ENCODE data around the gene PDXK.

PDXK gene

GRCh38 chr21:43733529-43734071, 14.7 kb downstream of the PDXK start:
- no peak overlapping the region for H3K4me3 ChIP-seq (ENCODE audit: low read length)
- no peak for DNase-seq (ENCODE audit: low read depth)
- TF ChIP-seq CTCF (conservative IDR thresholded peaks at IDR 0.05; ENCODE audit: low read depth, low read length) = no peak

DNA sequence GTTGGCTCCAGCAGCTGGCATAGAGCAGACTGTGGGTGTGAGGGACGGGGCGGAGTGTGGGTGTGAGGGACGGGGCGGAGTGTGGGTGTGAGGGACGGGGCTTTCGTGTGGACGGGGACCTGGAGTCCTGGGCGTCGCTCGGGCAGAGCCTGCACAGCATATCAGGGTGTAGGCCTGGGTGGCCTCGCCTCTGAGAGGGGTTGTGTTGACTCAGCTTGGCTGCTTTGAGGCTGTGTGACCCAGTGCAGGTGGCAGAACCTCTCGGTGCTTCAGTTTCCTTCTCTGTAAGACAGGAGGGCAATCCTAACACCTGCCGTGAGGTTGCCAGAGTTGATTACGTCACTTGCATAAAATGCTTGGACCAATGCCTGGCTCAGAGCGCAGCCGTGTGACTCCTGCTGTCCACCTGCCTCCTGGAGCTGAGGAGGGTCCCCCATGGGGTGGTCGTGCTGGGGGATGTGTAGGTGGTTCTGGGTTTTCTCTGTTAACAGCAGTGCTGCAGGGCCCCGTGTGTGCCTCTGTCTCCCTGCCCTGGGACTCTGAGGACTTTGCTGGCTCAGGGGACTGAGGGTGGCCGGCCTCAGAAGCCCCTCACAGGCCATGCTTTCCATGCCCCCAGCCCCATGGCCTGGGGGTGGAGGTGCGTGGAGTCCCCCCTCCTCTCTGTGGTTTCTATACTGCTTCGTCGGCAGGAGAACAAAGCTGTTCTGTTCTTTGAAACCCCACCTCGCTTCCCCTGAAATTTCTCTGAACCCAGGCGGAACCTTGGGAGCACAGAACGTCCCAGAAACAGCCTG, 15.4 kb downstream of the PDXK start:
- no peak for DNase-seq (ENCODE audit: low read depth)
- TF ChIP-seq CTCF (conservative IDR thresholded peaks at IDR 0.05; ENCODE audit: low read depth, low read length) = no peak

GRCh38 chr21:43734928-43735229, 15.9 kb downstream of the PDXK start:
- no peak for DNase-seq (ENCODE audit: low read depth)
- TF ChIP-seq CTCF (conservative IDR thresholded peaks at IDR 0.05; ENCODE audit: low read depth, low read length) = no peak
- H3K4me3 ChIP-seq (ENCODE audit: low read length) = no peak overlapping the region

More for the DNA sequence above, 15.4 kb downstream of the PDXK start:
- no peak overlapping the region for H3K4me3 ChIP-seq (ENCODE audit: low read length)

DNA sequence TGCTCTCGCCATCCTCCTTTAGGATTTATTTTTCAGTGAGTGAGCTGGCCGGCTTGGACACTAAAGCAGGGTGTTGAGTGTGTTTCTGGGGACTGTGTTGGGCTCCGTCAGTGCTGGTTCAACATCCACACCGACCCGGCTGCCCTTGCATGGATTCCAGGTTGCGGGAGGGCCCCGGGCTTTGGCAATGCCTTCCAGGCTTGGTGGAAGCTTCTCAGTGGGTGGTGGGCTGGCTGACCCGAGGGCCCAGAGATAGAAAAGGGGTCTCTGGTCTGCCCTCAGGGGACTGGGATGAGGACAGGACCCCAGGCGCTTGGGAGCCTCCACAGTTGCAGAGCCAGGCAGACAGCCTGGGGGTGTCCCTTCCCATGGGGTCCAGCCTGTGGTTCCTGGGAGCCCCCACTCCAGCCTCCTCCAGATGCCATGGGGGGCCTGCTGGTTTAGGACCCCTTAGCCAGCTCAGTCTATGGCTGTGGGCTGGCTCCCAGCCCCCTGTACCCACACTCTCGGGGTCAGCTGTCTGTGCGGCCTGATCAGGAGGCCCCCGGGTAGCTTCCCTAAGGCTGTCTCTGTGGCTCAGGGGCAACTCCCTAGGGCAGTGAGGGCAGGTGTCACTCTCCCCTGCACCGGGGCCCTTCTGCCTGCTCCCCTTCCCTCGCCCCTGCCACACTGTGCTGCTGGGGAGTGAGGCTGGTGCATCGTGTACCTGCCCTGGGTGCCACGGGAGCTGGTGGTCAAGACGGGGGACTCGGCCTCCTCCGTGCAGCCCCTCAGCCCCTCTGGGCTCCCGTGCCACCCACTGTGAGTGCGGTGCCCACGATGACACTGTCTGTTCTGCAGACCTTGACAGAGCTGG, 16.5 kb downstream of the PDXK start:
- TF ChIP-seq CTCF (conservative IDR thresholded peaks at IDR 0.05; ENCODE audit: low read depth, low read length) = no peak
- no peak overlapping the region for H3K4me3 ChIP-seq (ENCODE audit: low read length)
- DNase-seq (ENCODE audit: low read depth) = no peak

DNA sequence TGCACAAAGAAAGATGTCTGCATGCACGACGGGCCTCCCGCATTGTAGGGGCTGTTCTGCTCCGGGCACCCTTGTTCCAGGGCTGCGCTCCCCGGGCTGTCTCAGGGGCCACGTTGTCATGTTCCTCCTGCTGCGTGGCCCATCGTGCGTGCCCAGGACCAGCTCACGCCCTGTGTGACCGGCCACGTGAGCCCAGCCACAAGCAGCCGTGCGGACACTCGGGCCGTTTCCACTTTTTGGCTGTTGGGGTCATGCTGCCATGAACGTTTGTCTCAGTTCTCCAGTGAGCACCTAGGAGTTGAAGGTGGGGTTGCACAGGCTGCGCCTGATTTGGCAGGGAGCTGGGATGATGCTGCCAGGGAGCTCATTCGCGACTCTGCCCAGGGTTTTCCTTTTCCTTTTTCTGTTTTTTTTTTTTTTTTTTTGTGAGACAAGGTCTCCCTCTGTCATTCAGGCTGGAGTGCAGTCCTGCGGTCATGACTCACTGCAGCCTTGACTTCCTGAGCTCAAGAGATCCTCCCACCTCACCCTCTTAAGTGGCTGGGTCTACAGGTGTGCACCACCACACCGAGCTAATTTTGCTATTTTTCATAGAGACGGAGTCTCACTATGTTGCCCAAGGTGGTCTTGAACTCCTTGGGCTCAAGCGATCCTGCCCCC, 17.4 kb downstream of the PDXK start:
- no peak for DNase-seq (ENCODE audit: low read depth)
- TF ChIP-seq CTCF (conservative IDR thresholded peaks at IDR 0.05; ENCODE audit: low read depth, low read length) = no peak
- no peak overlapping the region for H3K4me3 ChIP-seq (ENCODE audit: low read length)

DNA sequence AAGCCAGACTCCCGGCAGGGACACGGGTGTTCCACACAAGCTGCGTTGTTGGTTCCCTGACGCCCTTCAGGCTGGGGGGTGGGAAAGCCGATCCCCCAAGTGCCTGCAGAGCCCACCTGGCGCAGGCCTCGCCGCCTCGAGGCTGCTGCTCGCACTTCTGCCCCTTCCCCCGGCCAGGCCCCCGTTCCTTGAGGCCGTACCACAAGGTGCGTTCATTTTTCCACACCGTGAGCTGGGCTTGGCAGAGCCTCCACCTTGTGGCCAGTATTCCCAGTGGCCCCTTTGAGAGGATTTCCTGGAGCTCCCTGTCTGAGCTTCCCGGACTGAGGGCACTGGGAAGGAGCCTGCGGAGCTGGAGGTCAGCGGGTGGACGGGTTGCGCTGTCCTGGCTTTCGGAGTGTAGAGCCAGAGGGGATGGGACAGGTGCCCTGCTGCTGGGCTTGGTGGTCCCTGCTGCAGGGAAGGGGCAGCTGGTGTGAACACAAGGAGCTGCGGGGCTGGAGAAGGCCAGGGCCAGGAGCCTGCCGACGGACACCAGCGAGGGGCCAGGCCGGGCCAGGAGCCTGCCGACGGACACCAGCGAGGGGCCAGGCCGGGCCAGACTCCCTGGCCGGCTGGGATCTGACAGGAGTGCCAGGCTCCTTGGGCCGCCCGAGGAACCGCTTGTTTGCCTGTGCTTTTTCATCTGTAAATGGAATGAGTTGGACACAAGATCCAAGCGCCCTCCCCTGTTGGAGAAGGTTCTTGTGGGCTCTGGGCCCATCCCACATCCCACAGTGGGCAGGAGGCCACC, 18.4 kb downstream of the PDXK start:
- DNase-seq (ENCODE audit: low read depth) = no peak
- no peak overlapping the region for H3K4me3 ChIP-seq (ENCODE audit: low read length)
- TF ChIP-seq CTCF (conservative IDR thresholded peaks at IDR 0.05; ENCODE audit: low read depth, low read length) = no peak
